Neuronal stem cell (in vitro differentiated cells): ENCODE measurements around the gene PUDP.
"Not testable (repeated sequence)": the region's sequence is repeated elsewhere in the genome, so short reads cannot be mapped to it uniquely, and the experiment has no call there.

ENCODE experiments used
- DNase-seq: peaks from one replicate; pipeline ENCODE4 v3.0.0-alpha.2; 2013; ENCODE audit warnings: low spot score
- H2AFZ ChIP-seq: one replicate; pipeline ENCODE4 v1.6.1; 2013; ENCODE audit warnings: mild to moderate bottlenecking, low read length, inconsistent platforms
- H2AK5ac ChIP-seq: 2 replicates; pipeline ENCODE4 v1.6.1; 2013; ENCODE audit warnings: low read depth, mild to moderate bottlenecking, inconsistent platforms, low read length, moderate library complexity, mixed read lengths
- H2BK120ac ChIP-seq: 2 replicates; pipeline ENCODE4 v1.6.1; 2013; ENCODE audit warnings: low read depth, mild to moderate bottlenecking, inconsistent platforms, low read length, moderate library complexity, mixed read lengths
- H2BK12ac ChIP-seq: one replicate; pipeline ENCODE4 v1.6.1; 2013; ENCODE audit warnings: low read length, inconsistent platforms
- H2BK15ac ChIP-seq: 2 replicates; pipeline ENCODE4 v1.6.1; 2013; ENCODE audit warnings: mild to moderate bottlenecking, low read length, inconsistent platforms, mixed read lengths
- H2BK5ac ChIP-seq: one replicate; pipeline ENCODE4 v1.6.1; 2013; ENCODE audit warnings: inconsistent platforms, mild to moderate bottlenecking, low read length, moderate library complexity
- H3K14ac ChIP-seq: one replicate; pipeline ENCODE4 v1.6.1; 2013; ENCODE audit warnings: low read length, inconsistent platforms
- H3K18ac ChIP-seq: 2 replicates; pipeline ENCODE4 v1.6.1; 2013; ENCODE audit warnings: low read length, inconsistent platforms
- H3K23ac ChIP-seq: 2 replicates; pipeline ENCODE4 v1.6.1; 2013; ENCODE audit warnings: low read depth, mild to moderate bottlenecking, mixed read lengths, low read length, inconsistent platforms; ENCODE audit not compliant: poor library complexity
- H3K27ac ChIP-seq: replicated peaks from 3 replicates; pipeline ENCODE4 v1.5.1; 2013; ENCODE audit warnings: low read length, inconsistent platforms
- H3K27me3 ChIP-seq, 3 experiments: 2 replicates each; pipeline ENCODE4 v1.6.1; 2013; ENCODE audit warnings: low read length in 3 of 3, mild to moderate bottlenecking in 2 of 3, inconsistent platforms in 1 of 3, low read depth in 1 of 3, mixed read lengths in 1 of 3, moderate library complexity in 1 of 3; ENCODE audit not compliant: control insufficient read depth in 3 of 3, insufficient read depth in 3 of 3
- H3K36me3 ChIP-seq, 2 donors: replicated peaks in 1 of 2; 2 replicates each; pipeline ENCODE4 v1.6.1; 2013; ENCODE audit warnings: low read length in 2 of 2; ENCODE audit not compliant: control insufficient read depth in 2 of 2, insufficient read depth in 2 of 2
- H3K4ac ChIP-seq: 2 replicates; pipeline ENCODE4 v1.6.1; 2013; ENCODE audit warnings: inconsistent platforms, mild to moderate bottlenecking, low read length, moderate library complexity
- H3K4me1 ChIP-seq, 2 donors: 1 replicate in 1 of 2; 2 replicates in 1 of 2; pipeline ENCODE4 v1.6.1; 2013; ENCODE audit warnings: low read length in 2 of 2, low read depth in 1 of 2; ENCODE audit not compliant: control insufficient read depth in 2 of 2, insufficient read depth in 1 of 2
- H3K4me2 ChIP-seq: one replicate; pipeline ENCODE4 v1.6.1; 2013; ENCODE audit warnings: mild to moderate bottlenecking, low read length, inconsistent platforms; ENCODE audit not compliant: insufficient read depth, poor library complexity, severe bottlenecking
- H3K4me3 ChIP-seq, 2 donors: 2 replicates each; pipeline ENCODE4 v1.5.1; 2013; ENCODE audit warnings: low read length in 2 of 2, mild to moderate bottlenecking in 2 of 2, inconsistent platforms in 1 of 2, moderate library complexity in 1 of 2
- H3K79me1 ChIP-seq: one replicate; pipeline ENCODE4 v1.6.1; 2013; ENCODE audit warnings: low read depth, mild to moderate bottlenecking, inconsistent platforms, low read length, moderate library complexity
- H3K9ac ChIP-seq: one replicate; pipeline ENCODE4 v1.6.1; 2013; ENCODE audit warnings: mild to moderate bottlenecking, low read depth, low read length, inconsistent platforms; ENCODE audit not compliant: poor library complexity
- H3K9me3 ChIP-seq, 2 donors: replicated peaks in 1 of 2; 2 replicates each; pipeline versions ENCODE3 to v1.6.1; 2013; ENCODE audit warnings: low read length in 2 of 2, mild to moderate bottlenecking in 2 of 2, inconsistent platforms in 1 of 2, low read depth in 1 of 2, mixed read lengths in 1 of 2, moderate library complexity in 1 of 2; ENCODE audit not compliant: control insufficient read depth in 2 of 2, insufficient read depth in 1 of 2
- H4K8ac ChIP-seq: one replicate; pipeline ENCODE4 v1.6.1; 2013; ENCODE audit warnings: low read depth, mild to moderate bottlenecking, inconsistent platforms, low read length, moderate library complexity
- H4K91ac ChIP-seq: one replicate; pipeline ENCODE4 v1.6.1; 2013; ENCODE audit warnings: low read length, low read depth, mild to moderate bottlenecking, inconsistent platforms; ENCODE audit not compliant: poor library complexity
- WGBS, 2 donors: extraction: QIAGEN DNeasy Blood & Tissue Kit; methylation state at CpG; one replicate each; pipeline ENCODE4 v1.1.7; 2013; ENCODE audit warnings: missing lambda C conversion rate in 2 of 2, mixed read lengths in 1 of 2; ENCODE audit not compliant: insufficient read length in 2 of 2, insufficient replicate concordance in 1 of 2; ENCODE audit errors: extremely low coverage in 2 of 2; 5-methylcytosine and 5-hydroxymethylcytosine counted together

The PUDP gene

DNA sequence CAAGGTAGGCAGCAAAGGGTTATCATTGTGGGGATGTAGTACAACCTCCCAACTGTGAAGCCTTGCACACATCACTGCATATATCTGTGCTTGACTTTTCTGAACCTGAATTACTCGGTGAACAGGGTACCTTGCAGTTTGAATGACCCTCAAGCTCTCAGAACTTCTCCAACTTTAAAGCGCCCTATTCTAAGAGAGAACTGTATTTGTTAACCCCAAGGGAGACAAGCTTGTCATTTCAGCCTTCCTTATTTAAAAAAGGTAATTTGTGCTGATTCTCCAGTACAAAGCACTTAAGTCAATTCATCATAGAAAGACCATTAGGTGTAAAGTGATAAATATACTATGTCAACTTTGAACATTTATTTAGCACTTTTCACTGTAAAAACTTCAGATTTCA, 122.5 kb downstream of the PUDP start:
- H4K8ac ChIP-seq, result no peak overlapping the region
- no peaks in the 10 kb centered on the region for H3K36me3 ChIP-seq
- H2BK120ac ChIP-seq, result no peak overlapping the region
- no peak overlapping the region for H3K4me2 ChIP-seq
- no peak overlapping the region for H3K4ac ChIP-seq
- H3K18ac ChIP-seq, result no peak overlapping the region
- H2AFZ ChIP-seq, result no peak overlapping the region
- no peak overlapping the region for H3K27ac ChIP-seq
- no peak overlapping the region for H3K14ac ChIP-seq
- DNase-seq, result no peak
- no peak overlapping the region for H2BK12ac ChIP-seq
- no peak overlapping the region for H2AK5ac ChIP-seq
- no peak overlapping the region for H3K9ac ChIP-seq
- H2BK5ac ChIP-seq, result no peak overlapping the region
- no peaks in the 10 kb centered on the region for H3K4me1 ChIP-seq
- no peaks in the 10 kb centered on the region for H3K27me3 ChIP-seq
- WGBS, 2 donors, result no CpG with 5 or more reads among the region's 2 CpGs
- H3K79me1 ChIP-seq, result no peaks in the 10 kb centered on the region
- H4K91ac ChIP-seq, result no peak overlapping the region
- H3K23ac ChIP-seq, result no peak overlapping the region
- no peak overlapping the region for H2BK15ac ChIP-seq
- no peak overlapping the region for H3K4me3 ChIP-seq
- H3K9me3 ChIP-seq, result no peaks in the 10 kb centered on the region

DNA sequence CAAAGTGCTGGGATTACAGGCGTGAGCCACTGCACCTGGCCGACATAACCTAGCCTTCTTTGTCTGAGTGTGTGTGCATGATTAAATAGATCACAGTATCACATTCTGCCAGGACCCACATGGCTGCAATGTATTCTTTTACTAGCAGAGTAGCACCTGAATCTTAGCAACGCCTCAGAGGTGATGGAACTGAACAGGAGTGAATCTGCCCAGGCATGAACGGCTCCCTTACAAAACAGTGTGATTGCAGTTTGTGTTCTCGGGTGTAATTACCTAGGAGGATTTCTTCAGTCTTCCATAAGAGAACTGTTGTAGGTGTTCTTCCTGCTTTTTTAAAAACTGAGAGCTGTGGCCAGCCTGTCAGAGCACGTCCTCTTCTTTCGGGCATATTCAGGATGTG, 123.1 kb downstream of the PUDP start:
- Histone ChIP-seq H4K8ac (no peak overlapping the region), H3K18ac (no peak overlapping the region), H3K4me1 (no peaks in the 10 kb centered on the region), H3K27me3 (no peaks in the 10 kb centered on the region), H3K14ac (no peak overlapping the region), H2BK5ac (no peak overlapping the region), H3K27ac (no peak overlapping the region), H2AK5ac (no peak overlapping the region), H2BK15ac (no peak overlapping the region), H3K4me2 (no peak overlapping the region), H3K36me3 (no peaks in the 10 kb centered on the region), H4K91ac (no peak overlapping the region), H3K23ac (no peak overlapping the region), H3K4me3 (no peak overlapping the region), H3K9ac (no peak overlapping the region), H3K9me3 (no peaks in the 10 kb centered on the region), H3K4ac (no peak overlapping the region), H2AFZ (no peak overlapping the region), H2BK12ac (no peak overlapping the region), H2BK120ac (no peak overlapping the region), H3K79me1 (no peaks in the 10 kb centered on the region)
- WGBS, 2 donors, result no CpG with 5 or more reads among the region's 7 CpGs
- no peak for DNase-seq

DNA sequence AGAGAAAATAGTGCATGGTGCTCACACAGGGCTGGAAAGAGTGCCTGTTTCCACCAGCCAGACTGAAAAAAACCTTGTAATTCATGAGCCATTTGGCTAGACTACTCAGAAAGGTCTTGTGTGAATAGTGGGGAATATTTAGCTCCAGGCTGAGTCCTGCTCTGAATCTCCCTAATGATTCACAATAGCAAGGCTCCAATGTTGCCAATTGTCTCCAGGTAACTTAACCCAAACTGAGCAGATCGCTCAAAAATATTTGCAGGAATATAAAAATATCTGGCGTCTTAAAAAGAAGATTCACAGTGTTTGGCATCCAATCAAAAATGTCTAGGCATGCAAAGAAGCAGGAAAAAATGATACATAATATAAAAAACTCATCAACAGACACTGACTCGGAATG, 125.0 kb downstream of the PUDP start:
- H4K91ac ChIP-seq, H3K4me1 ChIP-seq, H4K8ac ChIP-seq, H2BK15ac ChIP-seq, H3K9me3 ChIP-seq, H2BK12ac ChIP-seq, H3K23ac ChIP-seq, H3K36me3 ChIP-seq, DNase-seq, H3K9ac ChIP-seq, H2AFZ ChIP-seq, H3K14ac ChIP-seq, H2BK5ac ChIP-seq, H3K4ac ChIP-seq, H2BK120ac ChIP-seq, H2AK5ac ChIP-seq, H3K27me3 ChIP-seq, H3K18ac ChIP-seq, H3K79me1 ChIP-seq, H3K27ac ChIP-seq, H3K4me3 ChIP-seq, H3K4me2 ChIP-seq: not testable (repeated sequence)
- WGBS, 2 donors, result no CpG with 5 or more reads among the region's 3 CpGs

- no peak for DNase-seq
- Histone ChIP-seq H2BK5ac (no peak overlapping the region), H2AFZ (no peak overlapping the region), H3K4ac (no peak overlapping the region), H3K27ac (no peak overlapping the region), H2BK15ac (no peak overlapping the region), H3K4me1 (no peaks in the 10 kb centered on the region), H2BK120ac (no peak overlapping the region), H3K79me1 (no peaks in the 10 kb centered on the region), H2AK5ac (no peak overlapping the region), H3K14ac (no peak overlapping the region), H3K18ac (no peak overlapping the region), H2BK12ac (no peak overlapping the region), H3K4me2 (no peak overlapping the region), H3K27me3 (no peaks in the 10 kb centered on the region), H4K91ac (no peak overlapping the region), H4K8ac (no peak overlapping the region), H3K4me3 (no peak overlapping the region), H3K36me3 (no peaks in the 10 kb centered on the region), H3K9ac (no peak overlapping the region), H3K23ac (no peak overlapping the region), H3K9me3 (no peaks in the 10 kb centered on the region)
- no CpG with 5 or more reads among the region's 4 CpGs for WGBS, 2 donors
Measured at GRCh38 chrX:7021991-7022390, 126.0 kb downstream of the PUDP start.
